ENCODE results near the gene UGT1A9. TPM values are rescaled to one million over a fixed set of nuclear protein-coding genes. Genes with fewer than 3 reads are reported as not detected.

The UGT1A9 gene
- total and polyA plus RNA-seq, 2 experiments from 2014 or later: not detected

DNA sequence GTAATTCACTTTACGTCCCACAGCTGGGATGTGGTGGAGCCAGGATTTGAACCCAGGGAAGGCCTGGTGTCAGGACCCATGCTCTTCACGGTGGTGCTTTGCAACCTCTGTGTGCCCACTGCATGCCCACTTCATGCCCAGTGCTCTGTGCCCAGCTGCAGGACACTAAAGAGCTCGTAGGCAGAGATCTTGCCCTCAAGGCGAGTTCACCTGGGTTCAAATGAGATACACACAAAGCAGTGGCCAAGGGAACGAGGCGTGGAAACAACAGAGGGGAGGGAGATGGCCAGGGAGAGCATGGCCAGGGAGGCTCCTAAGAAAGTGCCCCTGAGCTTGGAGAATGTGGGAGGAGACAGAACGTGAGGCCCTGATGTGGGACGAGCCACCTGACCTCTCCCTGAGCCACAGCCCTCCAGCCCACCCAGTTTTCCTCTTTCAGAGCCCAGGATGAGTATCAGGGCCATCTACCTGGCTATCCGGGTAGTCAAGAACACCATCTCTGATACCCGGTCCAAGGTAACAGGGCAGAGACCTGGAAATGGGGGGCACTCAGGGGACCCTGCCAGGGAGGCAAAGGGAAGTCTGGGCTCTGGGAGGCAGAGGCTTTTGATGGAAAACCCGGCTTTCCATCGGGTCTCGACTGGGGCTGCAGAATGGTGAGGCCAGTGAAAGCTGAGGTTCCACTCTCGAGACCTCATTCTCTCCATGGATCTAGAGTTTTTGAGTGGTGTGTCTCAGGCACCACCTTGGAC lies 126.8 kb downstream of the UGT1A9 start:
- DNase-seq (ENCODE audit: low spot score): no peak

More for the DNA sequence above, 126.8 kb downstream of the UGT1A9 start:
- Histone ChIP-seq H3K27ac (ENCODE audit: low read depth) (no peak overlapping the region), H4K20me1 (replicated peaks; ENCODE audit: insufficient read depth) (no peaks in the 10 kb centered on the region), H3F3A (replicated peaks; ENCODE audit: low read depth) (no peaks in the 10 kb centered on the region), H3K4me3 (no peak overlapping the region), H3K36me3 (ENCODE audit: insufficient read depth) (no peaks in the 10 kb centered on the region), H3K4me1 (ENCODE audit: insufficient read depth) (no peaks in the 10 kb centered on the region), H3K4me2 (no peak overlapping the region), H2AFZ (no peak overlapping the region), H3K9me2 (ENCODE audit: insufficient read depth) (no peaks in the 10 kb centered on the region), H3K79me2 (replicated peaks; ENCODE audit: insufficient read depth) (no peaks in the 10 kb centered on the region), H3K27me3 (ENCODE audit: insufficient read depth) (no peaks in the 10 kb centered on the region)
- no peak for ATAC-seq
- TF ChIP-seq ZNF114 (CRISPR knock-in tag; IDR thresholded peaks at IDR 0.05) (no peak), JUNB (IDR thresholded peaks at IDR 0.05; ENCODE audit: unreplicated experiment) (no peak), NANOG (IDR thresholded peaks at IDR 0.05; ENCODE audit: borderline replicate concordance) (no peak), STAT1 (IDR thresholded peaks at IDR 0.05; ENCODE audit: unreplicated experiment) (no peak), EZH2phosphoT487 (IDR thresholded peaks at IDR 0.05; ENCODE audit: unreplicated experiment) (no peak), POLR2AphosphoS5 (IDR thresholded peaks at IDR 0.05; ENCODE audit: low read depth) (no peak), CREB1 (CRISPR knock-in tag; IDR thresholded peaks at IDR 0.05; ENCODE audit: low read depth) (no peak), ZNF331 (CRISPR knock-in tag; IDR thresholded peaks at IDR 0.05; ENCODE audit: low read depth) (no peak), EZH2 (IDR thresholded peaks at IDR 0.05; ENCODE audit: low read depth, unreplicated experiment) (no peak)
- TF ChIP-seq, protein P1, sequence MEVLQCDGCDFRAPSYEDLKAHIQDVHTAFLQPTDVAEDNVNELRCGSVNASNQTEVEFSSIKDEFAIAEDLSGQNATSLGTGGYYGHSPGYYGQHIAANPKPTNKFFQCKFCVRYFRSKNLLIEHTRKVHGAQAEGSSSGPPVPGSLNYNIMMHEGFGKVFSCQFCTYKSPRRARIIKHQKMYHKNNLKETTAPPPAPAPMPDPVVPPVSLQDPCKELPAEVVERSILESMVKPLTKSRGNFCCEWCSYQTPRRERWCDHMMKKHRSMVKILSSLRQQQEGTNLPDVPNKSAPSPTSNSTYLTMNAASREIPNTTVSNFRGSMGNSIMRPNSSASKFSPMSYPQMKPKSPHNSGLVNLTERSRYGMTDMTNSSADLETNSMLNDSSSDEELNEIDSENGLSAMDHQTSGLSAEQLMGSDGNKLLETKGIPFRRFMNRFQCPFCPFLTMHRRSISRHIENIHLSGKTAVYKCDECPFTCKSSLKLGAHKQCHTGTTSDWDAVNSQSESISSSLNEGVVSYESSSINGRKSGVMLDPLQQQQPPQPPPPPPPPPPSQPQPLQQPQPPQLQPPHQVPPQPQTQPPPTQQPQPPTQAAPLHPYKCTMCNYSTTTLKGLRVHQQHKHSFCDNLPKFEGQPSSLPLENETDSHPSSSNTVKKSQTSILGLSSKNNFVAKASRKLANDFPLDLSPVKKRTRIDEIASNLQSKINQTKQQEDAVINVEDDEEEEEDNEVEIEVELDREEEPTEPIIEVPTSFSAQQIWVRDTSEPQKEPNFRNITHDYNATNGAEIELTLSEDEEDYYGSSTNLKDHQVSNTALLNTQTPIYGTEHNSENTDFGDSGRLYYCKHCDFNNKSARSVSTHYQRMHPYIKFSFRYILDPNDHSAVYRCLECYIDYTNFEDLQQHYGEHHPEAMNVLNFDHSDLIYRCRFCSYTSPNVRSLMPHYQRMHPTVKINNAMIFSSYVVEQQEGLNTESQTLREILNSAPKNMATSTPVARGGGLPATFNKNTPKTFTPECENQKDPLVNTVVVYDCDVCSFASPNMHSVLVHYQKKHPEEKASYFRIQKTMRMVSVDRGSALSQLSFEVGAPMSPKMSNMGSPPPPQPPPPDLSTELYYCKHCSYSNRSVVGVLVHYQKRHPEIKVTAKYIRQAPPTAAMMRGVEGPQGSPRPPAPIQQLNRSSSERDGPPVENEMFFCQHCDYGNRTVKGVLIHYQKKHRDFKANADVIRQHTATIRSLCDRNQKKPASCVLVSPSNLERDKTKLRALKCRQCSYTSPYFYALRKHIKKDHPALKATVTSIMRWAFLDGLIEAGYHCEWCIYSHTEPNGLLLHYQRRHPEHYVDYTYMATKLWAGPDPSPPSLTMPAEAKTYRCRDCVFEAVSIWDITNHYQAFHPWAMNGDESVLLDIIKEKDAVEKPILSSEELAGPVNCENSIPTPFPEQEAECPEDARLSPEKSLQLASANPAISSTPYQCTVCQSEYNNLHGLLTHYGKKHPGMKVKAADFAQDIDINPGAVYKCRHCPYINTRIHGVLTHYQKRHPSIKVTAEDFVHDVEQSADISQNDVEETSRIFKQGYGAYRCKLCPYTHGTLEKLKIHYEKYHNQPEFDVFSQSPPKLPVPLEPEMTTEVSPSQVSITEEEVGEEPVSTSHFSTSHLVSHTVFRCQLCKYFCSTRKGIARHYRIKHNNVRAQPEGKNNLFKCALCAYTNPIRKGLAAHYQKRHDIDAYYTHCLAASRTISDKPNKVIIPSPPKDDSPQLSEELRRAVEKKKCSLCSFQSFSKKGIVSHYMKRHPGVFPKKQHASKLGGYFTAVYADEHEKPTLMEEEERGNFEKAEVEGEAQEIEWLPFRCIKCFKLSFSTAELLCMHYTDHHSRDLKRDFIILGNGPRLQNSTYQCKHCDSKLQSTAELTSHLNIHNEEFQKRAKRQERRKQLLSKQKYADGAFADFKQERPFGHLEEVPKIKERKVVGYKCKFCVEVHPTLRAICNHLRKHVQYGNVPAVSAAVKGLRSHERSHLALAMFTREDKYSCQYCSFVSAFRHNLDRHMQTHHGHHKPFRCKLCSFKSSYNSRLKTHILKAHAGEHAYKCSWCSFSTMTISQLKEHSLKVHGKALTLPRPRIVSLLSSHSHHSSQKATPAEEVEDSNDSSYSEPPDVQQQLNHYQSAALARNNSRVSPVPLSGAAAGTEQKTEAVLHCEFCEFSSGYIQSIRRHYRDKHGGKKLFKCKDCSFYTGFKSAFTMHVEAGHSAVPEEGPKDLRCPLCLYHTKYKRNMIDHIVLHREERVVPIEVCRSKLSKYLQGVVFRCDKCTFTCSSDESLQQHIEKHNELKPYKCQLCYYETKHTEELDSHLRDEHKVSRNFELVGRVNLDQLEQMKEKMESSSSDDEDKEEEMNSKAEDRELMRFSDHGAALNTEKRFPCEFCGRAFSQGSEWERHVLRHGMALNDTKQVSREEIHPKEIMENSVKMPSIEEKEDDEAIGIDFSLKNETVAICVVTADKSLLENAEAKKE (CRISPR knock-in tag; IDR thresholded peaks at IDR 0.05): no peak
- TF ChIP-seq, protein P2, sequence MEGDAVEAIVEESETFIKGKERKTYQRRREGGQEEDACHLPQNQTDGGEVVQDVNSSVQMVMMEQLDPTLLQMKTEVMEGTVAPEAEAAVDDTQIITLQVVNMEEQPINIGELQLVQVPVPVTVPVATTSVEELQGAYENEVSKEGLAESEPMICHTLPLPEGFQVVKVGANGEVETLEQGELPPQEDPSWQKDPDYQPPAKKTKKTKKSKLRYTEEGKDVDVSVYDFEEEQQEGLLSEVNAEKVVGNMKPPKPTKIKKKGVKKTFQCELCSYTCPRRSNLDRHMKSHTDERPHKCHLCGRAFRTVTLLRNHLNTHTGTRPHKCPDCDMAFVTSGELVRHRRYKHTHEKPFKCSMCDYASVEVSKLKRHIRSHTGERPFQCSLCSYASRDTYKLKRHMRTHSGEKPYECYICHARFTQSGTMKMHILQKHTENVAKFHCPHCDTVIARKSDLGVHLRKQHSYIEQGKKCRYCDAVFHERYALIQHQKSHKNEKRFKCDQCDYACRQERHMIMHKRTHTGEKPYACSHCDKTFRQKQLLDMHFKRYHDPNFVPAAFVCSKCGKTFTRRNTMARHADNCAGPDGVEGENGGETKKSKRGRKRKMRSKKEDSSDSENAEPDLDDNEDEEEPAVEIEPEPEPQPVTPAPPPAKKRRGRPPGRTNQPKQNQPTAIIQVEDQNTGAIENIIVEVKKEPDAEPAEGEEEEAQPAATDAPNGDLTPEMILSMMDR (conservative IDR thresholded peaks at IDR 0.05; ENCODE audit: low read depth in 2 of 2): no peak
- TF ChIP-seq, protein P3, sequence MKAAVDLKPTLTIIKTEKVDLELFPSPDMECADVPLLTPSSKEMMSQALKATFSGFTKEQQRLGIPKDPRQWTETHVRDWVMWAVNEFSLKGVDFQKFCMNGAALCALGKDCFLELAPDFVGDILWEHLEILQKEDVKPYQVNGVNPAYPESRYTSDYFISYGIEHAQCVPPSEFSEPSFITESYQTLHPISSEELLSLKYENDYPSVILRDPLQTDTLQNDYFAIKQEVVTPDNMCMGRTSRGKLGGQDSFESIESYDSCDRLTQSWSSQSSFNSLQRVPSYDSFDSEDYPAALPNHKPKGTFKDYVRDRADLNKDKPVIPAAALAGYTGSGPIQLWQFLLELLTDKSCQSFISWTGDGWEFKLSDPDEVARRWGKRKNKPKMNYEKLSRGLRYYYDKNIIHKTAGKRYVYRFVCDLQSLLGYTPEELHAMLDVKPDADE (IDR thresholded peaks at IDR 0.05): no peak
- TF ChIP-seq, protein P4, sequence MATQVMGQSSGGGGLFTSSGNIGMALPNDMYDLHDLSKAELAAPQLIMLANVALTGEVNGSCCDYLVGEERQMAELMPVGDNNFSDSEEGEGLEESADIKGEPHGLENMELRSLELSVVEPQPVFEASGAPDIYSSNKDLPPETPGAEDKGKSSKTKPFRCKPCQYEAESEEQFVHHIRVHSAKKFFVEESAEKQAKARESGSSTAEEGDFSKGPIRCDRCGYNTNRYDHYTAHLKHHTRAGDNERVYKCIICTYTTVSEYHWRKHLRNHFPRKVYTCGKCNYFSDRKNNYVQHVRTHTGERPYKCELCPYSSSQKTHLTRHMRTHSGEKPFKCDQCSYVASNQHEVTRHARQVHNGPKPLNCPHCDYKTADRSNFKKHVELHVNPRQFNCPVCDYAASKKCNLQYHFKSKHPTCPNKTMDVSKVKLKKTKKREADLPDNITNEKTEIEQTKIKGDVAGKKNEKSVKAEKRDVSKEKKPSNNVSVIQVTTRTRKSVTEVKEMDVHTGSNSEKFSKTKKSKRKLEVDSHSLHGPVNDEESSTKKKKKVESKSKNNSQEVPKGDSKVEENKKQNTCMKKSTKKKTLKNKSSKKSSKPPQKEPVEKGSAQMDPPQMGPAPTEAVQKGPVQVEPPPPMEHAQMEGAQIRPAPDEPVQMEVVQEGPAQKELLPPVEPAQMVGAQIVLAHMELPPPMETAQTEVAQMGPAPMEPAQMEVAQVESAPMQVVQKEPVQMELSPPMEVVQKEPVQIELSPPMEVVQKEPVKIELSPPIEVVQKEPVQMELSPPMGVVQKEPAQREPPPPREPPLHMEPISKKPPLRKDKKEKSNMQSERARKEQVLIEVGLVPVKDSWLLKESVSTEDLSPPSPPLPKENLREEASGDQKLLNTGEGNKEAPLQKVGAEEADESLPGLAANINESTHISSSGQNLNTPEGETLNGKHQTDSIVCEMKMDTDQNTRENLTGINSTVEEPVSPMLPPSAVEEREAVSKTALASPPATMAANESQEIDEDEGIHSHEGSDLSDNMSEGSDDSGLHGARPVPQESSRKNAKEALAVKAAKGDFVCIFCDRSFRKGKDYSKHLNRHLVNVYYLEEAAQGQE (IDR thresholded peaks at IDR 0.05; ENCODE audit: unreplicated experiment): no peak
- no peak overlapping the region for H3K4me3 Mint-ChIP-seq
- H3K9me3 Mint-ChIP-seq: peaks cover 21% of the 10 kb centered on the region
- peaks cover 3% of the 10 kb centered on the region for H3K27me3 Mint-ChIP-seq (ENCODE audit: insufficient read depth, low read depth, poor library complexity)
- no peaks in the 10 kb centered on the region; the same call in 2 of the 3 replicates for H3K36me3 Mint-ChIP-seq (ENCODE audit: low read depth)
- no peak overlapping the region for H3K27ac Mint-ChIP-seq
- H3K4me1 Mint-ChIP-seq: no peaks in the 10 kb centered on the region

Data from GM23338 (cell line).